GM18868 (cell line): ENCODE results near the gene CD7.

Source experiments
- ATAC-seq: cut with Tn5 transposase; IDR thresholded peaks from one replicate; pipeline ENCODE4 v1.9.1; 2021; ENCODE audit warnings: mild to moderate bottlenecking, moderate library complexity; ENCODE audit not compliant: unreplicated experiment

Gene CD7

DNA sequence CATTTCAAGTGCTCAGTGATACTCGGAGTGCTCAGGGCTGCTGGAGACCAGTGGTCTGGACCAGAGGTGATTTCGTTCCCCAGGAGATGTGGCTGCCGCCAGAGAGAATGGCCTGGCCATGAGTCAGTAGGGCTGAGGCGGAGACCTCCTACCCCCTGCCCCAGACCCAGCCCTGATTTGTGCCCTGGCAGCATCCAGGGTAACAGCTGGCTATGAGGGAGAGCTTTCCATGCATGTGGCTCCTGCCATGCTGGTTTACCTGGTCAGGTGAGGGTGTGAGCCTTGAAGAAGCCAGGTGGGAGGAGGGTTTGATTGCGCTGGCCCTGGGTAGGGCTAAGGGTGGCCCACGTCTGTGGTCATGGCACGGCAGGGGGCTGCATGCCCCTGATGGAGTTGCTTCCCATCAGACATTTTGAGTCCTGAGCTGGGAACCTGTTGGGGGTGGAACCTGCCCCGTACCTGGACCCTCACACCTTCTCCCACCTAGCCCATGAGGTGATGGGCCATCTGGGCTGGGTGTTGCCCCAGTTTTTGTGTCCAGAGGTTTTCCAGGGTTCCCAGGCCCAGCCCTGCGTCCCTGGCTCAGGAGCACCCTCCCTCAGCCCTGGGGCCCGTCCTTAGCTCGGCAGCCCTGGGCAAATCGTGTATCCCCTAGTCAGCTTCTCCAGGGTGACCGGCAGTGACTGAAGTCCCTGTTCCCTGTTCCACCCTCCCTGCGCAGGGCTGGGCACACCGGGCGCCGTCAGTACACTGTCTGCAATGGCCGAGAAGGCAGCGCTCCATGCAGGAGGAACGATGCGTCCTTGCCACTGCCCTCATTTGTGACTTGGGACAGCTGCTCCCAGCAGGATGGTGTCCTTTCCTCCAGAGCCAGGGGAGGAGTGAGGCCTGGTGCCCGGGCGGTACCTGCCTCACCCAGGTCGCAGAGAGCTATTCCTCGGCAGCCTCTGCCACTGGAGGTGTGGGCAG, 34.9 kb downstream of the CD7 start:
- ATAC-seq = no peak

DNA sequence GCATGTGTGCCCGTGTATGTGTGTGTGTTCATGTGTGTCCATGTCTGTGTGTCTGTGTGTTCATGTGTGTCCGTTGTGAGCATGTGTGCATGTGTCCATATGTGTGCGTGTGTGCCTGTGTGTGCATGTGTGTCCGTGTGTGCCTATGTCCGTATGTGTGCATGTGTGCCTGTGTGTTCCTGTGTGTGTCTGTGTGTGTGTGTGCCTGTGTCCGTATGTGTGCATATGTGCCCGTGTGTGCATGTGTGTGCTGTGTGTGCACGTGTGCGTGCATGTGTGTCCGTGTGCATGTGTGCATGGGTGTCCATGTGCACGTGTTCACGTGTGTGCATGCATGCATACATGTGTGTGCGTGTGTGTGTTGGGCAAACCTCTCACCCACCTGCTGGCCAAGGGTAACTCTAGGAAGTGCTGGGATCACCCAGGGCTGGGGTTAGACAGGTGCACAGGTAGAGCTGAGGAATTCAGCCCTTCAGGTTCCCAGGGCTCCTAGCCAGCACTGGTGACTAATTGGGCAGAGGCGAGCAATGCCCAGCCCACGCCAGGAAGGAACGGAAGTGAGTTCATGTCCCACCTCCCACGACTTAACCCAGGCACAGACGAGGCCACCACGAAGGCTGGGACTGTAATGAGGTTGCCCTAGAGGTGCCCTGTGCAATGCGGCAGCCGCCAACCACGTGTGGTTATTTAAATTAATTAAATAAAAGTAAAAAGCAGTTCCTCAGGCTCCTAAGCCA, 35.7 kb downstream of the CD7 start:
- ATAC-seq = no peak

DNA sequence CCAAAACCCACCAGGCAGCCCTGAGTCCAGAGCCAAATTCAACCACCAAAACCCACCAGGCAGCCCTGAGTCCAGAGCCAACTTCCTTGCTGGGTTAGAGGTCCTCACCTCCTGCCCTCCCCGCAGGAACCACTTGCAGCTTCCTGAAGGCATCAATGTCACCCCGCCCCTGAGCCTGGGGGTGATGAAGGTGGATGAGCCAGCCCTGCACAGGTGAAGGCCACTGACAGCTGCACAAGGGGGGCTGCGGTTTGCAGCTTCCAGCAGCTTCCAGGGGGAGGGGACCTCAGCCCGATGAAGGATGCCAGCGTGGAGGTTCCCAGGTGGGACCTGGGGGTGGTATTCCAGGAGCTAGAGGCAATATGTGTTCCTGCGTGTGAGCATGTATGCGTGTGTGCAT, 36.3 kb downstream of the CD7 start:
- no peak for ATAC-seq

DNA sequence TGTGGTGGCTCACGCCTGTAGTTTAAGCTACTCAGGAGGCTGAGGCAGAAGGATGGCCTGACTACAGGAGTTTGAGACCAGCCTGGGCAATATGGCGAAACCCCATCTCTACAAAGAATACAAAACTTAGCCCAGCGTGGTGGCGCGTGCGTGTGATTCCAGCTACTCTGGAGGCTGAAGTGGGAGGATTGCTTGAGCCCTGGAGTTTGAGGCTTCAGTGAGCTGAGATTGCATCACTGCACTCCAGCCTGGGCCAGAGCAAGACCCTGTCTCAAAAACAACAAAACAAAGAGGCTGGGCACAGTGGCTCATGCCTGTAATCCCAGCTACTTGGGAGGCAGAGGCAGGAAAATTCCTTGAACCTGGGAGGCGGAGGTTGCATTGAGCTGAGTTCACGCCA, 36.9 kb downstream of the CD7 start:
- no peak for ATAC-seq

DNA sequence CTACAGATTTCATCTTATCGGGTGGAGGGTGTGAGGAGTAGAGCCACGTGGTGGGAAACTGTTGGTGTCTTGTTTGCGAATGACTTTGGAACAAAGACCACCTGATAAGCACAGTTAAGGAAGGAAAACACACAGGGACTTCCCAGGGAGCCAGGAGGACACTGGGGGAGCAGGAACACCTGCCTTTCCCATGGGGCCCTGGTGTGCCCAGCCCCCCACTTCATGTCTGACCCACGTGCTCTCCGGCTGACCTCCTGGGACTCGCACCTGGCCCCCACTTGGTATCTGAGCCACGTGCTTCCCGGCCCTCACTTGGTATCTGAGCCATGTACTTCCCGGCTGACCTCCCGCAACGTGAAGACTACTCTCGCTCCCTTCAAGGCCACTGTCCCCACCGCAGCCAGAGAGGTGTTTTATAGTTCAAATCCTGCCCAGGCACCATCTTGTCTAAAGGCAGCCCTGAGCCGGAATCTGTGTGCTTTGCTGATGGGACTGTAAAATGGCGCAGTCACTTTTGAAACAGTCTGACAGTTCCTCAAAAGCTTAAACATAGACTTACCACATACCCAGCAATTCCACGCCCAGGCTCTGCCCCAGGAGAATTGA, 38.5 kb downstream of the CD7 start:
- no peak for ATAC-seq

DNA sequence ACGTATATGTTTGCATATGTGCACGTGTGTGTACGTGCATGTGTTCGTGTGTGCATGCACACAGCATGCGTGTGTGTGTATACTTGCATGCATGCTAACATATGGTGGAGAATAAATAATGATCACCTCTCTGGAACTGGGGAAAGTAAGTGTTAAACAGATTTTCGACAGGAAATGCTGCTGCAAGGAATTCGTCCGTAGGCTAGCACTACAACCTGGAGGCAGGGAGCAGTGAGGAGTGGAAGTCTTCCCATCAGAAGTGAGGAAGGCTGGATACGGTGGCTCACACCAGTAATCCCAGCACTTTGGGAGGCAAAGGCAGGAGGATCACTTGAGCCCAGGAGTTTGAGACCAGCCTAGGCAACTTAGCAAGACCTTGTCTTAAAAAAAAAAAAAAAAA, 39.1 kb downstream of the CD7 start:
- ATAC-seq = no peak

DNA sequence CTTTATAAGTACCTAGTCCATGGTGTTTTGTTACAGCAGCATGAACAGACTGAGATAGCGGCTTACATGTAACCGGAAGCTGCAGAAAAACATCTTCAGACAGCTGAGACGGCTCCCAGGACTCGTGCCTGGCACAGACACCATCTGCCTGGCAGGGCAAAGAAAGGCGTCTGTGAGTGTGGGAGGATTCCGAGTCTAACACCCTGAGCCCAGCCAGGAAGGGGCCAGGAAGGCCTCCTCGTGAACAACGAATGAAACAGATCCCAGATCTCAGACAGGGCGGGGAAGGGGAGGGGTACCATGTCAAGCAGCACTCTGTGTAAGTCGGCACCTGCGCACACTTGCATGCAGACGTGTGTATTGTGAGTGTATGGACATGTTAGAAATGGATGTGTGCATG, 39.6 kb downstream of the CD7 start:
- no peak for ATAC-seq

DNA sequence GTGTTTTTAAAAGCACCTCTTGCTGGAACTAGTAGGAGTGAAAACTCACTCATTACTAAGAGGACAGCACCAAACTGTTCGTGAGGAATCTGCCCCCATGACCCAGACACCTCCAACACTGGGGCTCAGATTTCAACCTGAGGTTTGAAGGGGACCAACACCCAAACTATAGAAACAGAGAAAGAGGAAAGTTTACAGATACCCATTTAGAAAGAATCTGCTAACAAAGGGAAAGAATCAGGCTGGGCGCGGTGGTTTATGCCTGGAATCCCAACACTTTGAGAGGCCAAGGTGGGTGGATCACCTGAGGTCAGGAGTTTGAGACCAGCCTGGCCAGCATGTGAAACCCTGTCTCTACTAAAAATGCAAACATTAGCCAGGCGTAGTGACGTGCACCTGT, 40.5 kb downstream of the CD7 start:
- no peak for ATAC-seq

DNA sequence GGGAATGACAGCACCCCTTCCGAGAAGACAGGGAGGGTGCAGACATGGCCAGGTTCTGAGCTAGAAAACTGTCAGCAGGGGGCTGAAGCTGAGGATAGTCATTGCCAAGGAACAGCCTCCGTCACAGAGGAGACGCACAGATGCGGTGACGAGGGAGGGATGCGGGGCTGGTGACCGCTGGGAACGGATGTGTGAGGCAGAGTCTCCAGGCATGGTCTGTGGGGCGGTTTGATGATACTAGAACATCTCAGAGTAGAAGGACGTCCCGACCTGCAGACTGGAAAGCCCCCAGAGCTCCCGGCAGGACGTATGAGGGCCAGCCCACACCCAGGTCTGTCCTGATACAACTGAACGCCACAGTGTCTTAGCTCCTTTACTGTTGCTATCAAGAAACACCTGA, 42.1 kb downstream of the CD7 start:
- ATAC-seq = no peak

DNA sequence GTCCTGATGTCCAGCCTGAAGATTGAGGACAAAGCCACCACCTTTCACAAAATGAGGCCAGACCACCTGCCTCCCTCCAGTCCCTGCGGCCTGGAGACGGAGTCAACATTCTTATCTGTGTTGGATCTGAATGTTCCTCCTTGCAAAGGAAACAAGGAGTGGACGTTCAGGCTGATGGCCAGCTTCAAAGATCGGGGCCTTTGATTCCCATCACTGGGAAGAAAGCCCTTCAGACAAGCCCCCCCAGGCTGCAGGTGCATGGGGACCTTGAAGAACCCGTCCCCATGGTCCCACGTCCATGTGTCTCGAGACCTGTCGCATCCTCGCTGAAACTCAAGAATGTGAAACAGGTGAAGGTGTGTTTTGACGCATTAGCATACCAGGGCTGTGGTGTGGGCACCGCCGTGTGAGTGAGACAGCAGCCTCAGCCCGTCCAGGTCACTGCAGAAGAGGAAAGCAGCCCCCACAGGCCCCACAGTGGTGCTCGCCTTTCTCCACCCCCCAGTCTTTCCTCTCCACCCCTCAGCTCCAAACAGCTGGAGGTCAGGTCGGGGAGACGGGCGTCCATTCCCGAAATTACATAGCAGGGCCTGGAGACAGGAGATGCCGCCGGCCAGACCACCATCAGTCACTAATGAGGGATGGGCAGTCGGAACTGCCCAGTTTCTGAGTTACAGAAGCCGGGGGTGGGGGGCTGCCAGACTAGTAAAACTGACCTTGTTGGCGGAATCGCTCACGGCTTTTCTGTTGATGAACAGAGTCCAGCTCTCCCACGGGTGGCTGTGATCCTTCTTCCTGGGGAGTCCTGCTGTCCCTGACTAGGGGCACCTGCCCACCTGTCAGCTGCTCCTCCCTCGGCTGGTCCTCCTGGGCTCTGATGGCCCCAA, 43.0 kb downstream of the CD7 start:
- no peak for ATAC-seq

DNA sequence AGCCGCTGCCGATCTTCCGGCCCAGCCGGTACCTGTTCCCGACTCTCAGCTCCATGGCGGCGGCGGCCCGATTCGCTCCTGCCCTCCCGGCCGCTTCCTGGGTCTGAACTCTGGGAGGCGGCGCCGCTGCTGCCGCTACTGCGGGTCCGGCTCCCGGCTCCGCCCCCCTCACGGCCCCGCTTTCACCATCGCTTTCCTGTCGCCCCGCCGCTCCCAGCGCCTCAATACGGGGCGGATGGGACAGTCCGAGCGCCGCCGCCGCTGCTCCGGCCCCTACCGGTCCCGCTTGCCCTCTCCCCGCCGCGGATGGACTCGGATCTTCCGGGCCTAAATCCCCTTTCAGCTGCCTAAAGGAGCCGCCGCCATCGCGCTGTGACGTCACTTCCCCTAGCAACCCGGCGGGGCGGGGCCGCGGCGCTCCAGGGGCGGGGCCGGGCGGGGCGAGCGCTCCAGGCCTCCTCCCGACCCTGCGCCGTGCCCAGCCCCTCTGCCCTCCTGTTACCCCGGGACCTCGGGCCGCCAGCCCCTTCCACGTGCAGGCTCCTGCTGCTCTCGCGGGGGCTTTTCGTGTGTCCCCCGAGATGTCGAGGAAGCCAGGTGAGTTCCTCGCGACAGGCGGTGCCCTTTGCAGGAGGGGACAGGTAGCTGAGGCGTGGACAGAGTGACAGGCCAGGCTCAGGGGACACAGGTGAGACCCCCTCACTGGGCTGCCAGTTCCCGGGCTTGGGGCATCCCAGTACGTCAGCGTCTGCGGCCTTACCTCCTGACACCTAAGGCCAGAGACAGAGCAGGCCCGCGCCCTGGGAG, 43.9 kb downstream of the CD7 start, which contains the start of gene CSNK1D:
TSS of gene CSNK1D (minus strand) at position 374 of the 807 bp plus-strand sequence. CDS start at position 55, 319 bp downstream.
- peak; percentile 75 for ATAC-seq

DNA sequence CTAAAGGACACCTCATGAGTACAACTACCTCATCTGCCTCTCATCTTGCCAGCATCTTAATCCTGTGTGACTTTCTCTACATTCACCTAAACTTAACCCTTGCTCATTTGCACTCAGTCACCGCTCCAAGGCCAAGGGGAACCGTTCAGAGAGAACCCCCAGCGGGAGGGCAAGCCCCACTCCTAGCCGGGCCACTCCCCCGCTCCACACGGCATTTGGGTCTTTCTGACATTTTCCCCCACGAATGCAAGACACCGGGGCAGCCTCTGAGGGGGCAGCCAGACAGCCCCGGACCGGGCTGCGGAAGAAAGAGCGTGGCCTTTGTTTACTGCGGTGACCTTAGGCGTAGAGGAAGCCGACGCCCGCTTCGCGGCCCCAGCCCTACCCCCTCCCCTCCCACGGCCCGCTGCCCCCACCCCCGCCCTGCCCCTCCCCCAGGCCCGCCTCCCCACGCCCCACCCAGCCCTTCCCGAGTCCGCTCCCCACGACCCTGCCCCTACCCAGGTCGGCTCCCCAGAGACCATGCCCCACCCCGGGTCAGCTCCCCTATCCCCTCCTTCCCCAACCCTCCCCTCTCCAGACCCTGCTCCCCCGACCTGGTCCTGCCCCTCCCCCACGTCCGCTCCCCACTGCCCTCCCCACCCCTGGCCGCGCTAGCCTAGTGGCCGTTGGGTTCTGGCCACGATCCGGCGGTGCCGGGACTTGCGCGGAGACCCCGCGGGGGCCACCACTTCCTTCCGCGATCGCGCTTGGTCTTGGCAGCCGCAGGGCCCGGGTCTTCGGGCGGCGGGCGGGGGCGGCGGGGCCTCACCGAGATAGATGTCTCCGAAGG, 44.7 kb downstream of the CD7 start:
- no peak for ATAC-seq

DNA sequence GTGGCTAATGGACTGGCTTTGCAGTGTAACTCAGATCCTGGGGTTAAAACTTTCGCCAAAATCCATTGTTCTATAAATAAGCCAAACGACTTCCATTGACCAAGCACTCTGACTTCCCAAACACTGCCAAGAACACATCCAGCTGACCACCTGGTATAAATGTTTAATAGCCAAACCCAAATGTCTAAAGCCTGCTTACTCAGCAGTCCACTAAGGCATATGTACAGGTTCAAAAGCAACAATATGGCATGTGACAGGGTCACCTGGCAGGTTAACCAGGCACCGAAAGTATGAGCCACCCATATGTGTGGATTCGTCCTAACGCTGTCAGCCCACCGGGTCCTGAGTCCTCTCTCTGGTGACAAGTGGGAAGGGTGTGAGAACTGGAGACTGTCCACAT, 46.0 kb downstream of the CD7 start:
- ATAC-seq = no peak

DNA sequence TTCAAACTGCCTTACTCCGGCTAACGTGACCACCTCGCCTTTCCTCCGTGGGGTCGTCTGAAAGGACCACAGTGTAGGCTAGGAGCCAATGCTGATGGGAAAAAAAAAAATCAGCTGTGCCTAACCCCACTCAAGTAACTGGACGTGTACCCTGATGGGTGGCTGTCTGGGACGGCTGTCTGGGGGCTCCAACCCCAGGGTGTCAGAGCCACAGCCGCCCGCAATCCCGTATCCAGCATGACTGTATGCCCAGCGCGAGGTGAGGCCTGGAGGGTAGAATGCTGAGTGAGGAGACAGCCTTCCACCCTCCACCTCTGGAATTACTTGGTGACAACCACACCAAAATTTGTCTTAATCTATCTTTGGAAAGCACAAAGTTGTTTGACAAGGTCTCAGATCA, 46.8 kb downstream of the CD7 start:
- ATAC-seq = no peak

DNA sequence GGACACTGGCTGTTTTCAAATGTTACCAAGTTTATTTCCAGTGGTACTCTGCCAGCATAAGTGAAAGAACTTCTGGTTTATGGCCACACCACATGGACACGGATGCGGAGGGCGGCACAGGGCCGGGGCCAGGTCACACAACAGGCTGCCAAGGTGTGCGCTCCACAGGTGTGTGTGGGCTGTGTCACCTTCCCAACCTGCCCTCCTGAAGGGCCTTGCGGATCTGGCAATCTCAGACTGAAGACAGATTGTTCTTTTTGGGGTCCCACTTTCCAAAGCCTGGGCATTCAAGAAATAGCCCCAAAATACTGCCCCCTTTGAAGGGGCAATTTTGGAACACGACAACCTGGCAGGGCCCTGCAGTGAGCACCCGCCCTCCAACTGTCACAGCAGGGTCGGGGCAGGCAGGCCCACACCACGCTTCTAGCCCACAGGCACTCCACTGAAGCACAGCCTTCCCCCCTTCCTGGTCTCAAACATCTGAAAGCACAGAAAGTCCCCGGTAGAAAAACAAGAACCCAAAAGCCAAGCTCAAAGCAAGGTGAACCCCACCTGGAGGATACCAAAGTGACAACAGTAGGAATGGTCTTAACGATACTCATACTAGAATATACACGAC, 47.4 kb downstream of the CD7 start:
- ATAC-seq = no peak

DNA sequence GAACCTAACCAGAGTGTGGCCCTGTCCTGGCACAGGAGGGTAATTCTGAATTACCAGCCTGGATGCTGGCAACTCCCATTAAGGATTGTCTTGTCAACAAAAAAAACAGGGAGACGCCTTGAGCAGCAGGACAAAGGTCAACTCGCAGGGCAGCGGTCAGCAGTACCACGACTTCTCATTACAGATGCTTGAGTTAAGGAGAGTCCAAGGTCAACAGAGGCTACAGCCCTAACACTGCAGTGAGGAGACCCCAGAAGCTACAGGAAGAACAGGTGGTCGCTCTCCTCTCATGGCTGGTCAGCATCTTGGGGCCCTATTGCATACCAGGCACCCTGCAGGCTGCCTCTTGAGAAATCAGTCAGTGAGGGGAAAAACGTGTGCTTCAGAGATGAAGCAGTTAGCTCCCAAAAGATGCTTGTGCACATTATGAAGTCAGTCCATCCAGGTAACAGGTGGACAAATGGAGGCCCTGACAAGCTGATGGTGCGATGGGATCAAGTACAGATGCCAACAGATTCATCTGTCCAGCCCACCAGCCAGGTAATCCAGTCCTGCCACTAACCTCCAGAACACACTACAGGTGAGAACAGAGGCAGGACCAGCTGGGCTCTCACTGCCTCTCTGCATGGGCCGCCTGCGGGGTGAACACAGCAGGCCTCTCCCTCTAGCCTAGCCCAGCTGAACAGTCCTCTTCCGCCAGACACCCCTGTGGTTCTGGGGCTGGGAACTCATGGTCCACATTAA, 48.1 kb downstream of the CD7 start:
- ATAC-seq = no peak

DNA sequence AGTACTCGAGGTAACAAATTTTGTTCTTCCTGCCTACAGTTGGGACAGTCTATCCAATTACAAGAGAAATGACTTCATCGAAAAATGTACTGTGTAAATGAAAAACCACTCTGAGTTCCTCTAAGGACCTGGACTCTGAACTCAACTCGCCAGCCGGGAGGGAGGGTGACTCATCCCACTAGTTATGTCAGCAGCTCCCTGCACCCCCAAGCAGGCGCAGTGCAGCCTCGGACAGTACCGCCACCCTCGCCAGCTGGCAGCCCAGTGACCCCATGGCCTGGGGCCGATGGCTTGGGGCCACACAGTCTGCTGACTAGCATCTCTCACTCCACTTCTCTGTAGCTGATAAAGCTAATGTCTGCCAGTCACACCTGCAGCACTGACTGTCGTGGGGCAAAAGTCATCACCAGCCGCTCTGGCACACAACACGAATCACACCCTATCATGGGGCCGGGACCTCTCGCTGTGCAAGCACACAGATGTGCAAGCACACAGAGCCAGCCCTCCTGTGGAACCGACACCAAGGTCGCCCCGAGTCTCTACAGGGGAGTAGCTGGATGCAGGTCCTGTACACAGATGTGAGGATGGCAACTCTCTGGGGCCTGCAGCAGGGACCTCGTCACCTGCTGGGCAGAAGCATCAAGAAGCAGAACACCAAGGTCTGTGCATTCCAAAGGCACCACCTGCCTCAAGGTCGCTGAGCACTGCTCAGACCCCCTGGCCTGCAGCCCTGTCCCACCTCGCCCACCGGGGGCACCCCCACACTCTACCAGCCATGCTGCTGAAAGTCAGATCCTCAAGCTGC, 49.6 kb downstream of the CD7 start:
- ATAC-seq = no peak
